Fibroblast of gingiva (primary cell): ENCODE data around the gene LRRC53.

ENCODE experiments used
- DNase-seq: peaks from one replicate; pipeline ENCODE4 v3.0.0-alpha.2; 2011; ENCODE audit warnings: low read depth

LRRC53 gene, protein sequence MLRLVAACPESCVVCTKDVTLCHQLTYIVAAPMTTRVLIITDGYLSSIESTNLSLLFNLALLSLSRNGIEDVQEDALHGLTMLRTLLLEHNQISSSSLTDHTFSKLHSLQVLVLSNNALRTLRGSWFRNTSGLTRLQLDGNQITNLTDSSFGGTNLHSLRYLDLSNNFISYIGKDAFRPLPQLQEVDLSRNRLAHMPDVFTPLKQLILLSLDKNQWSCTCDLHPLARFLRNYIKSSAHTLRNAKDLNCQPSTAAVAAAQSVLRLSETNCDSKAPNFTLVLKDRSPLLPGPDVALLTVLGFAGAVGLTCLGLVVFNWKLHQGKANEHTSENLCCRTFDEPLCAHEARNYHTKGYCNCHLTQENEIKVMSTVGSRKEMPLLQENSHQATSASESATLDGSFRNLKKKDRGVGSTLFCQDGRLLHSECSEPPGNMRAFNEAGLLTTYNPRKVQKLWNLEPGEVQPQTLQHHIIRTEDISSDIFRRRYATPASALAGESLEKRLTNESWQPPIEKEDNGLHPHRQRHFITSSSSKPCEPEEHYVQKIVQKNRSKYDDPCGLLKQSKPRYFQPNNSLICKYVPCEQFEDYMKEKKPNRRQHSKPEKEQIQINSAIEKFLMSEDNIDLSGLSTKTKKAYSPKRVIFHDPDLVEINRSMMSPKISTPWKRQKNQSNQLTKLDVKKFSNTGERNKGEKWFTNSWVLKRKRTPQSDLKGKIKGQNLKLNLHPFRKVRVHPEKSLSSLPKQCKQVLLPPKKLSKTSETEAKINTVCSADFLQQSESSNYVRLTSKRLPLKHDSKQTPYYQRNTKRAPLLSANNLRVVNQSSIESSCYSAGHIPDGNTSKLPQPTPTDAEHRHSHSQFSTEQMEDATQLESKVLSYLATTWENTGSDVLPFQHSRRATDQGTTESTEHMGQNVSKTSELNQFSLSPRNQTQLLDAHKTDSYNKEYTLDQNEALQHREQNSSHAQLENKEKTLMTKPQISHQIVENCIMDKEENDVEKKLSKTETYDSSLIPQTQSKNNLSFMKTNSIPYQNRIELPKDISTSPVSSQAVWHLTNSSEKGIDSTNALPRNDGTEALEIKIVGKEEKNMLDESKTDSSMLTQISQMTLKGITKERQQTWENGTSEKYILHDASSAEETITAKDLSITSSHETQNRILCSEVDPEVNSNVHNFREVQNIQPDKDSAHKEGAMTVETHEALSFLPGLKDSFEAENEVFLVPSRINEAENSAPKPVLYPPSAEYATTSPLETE

GRCh38 chr1:74512170-74512915 lies at the start of gene LRRC53:
TSS of gene LRRC53 (minus strand) at chr1:74512611. CDS start at chr1:74483349, 29,262 bp downstream.
- DNase-seq: no peak

DNA sequence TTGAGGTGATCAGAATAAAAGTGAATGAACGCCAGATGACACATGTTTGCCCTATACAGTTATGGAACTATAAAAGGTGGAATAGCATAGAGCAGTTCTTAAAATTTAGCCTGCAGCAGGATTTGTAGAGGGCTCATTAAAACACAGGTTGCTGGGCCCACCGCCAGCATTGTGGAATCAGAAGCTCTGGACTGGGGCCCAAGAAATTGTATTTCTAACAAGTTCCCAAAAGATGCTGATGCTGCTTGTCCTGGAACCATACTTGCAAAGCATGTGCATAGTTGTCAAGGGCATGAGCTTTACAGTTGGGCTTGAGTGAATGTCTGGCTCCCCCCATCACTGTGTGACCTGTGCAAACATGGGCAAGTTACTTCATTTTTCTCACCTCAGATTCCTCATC lies 37.5 kb upstream of the LRRC53 start:
- DNase-seq: no peak

DNA sequence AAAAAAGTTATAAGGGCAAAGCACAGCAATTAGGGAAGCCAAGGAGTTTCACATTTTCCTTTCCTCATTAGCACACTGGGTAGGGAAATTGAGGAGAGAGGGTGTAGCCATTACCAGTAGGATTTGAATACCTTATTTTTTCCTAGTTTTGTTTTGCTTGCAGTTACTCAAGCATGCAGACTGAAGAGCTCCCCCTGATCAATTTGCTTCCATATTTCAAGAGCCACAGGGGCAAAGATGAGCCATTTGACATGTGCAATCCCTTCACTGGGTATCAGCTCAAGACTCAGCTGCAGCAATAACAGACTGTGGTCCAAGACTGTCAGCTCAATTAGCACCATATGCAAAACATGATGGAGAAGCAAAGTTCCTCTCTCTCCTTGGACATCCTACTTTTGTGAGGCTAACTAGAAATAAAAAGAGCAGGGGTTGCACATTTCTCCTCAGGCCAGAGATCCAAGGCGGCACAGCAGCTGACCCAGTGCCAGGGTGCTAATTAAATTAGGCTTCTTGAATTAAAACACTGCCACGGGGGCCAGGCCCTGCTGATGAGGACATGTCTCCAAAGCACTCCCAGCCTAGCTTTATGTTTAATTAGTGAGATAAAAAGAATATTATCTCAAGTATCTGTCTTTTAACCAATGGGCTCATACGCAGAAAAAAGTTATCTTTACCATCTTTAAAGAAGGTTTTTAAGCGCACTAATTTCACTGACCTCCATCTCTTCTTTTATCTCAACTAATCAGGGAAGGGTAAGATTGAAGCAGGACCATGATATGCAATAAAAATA lies 36.7 kb upstream of the LRRC53 start:
- DNase-seq: no peak

- DNase-seq: no peak
Measured at GRCh38 chr1:74545821-74546220, 33.4 kb upstream of the LRRC53 start.

- DNase-seq: peak; percentile 43
Measured at GRCh38 chr1:74534241-74534640, 21.8 kb upstream of the LRRC53 start.

DNA sequence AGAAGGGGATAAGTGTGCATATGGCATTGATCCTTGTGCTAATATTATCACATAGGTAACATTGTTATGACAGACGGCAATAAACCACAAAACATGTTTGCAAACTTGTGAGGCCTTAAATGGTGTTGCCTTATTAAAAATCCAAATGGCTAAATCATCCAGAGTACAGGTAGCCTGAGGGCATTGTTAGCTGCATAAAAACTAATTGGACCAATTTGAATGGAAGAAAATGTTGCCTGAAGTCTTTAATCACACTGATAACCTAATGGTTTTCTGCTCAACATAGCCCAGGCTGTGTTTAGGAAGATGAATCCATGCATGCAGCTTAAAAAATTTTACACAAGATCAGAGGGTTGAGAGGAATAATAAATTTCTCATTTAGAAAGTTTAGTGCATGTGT lies 19.4 kb upstream of the LRRC53 start:
- DNase-seq: no peak

DNA sequence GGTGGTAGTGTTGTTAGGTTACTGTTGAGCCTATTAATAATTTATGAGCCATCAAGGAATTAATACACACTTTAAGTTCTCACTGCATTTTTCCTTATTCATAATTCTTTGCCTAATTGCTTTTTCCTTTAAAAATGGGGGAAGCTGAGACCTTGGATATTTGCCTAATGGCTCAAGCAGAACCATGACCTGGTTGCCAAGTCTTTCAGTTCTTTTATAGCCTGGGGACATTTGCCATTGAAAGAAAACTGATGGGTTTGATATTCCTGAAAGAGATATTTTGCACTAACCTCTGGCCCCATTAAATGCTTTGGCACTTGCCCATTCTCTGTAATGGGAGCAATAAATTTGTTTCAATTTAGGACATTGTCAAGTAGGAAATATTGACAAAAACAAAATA lies 18.5 kb upstream of the LRRC53 start:
- no peak for DNase-seq

DNA sequence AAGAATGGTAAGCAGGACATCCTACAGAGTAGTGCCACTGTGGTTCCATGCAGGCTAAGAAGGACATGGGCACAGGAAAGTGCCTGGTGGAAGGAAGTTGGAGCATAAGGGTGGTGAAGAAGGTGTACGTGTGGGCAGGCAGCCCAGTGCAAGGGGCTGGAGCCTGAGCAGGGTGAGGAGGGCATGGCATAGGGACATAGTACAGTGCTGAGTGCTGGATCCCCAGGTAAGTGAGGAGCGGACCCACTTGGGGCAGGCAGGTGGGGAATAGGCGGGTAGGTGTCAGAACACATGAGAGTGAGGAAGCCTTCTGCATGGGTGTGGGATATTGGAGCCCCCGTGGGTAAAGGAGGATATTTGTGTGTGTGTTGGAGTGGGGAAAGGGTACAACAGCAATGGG lies 15.7 kb upstream of the LRRC53 start:
- no peak for DNase-seq

- no peak for DNase-seq
Measured at GRCh38 chr1:74526708-74527107, 14.3 kb upstream of the LRRC53 start.

DNA sequence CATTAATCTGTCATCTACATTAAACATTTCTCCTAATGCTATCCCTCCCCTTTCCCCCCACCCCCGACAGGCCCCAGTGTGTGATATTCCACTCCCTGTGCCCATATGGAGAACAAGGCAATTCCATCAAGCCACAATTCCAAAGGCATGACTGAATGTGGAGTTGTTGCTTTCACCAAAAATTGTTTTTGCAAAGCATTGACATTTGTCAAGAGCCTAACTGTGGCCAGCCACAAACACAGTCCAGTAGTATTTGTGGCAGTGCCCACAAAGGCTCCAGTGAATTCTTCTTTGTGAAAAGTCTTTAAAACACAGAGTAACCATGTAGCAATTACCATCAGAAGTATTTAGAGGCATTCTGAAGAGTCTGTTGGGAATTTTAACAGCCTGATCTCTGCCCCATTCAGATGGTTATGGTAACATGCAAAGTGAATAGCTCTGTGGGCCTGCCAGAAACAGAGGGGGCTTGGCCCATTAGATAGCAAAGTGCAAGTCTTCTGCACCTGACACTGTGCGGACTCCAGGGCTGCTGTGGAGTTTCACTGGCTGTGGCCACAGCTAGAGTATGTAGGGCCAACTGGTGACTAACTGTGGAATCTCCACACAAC lies 11.6 kb upstream of the LRRC53 start:
- DNase-seq: no peak

GRCh38 chr1:74522148-74522547 lies 9.7 kb upstream of the LRRC53 start:
- no peak for DNase-seq

- no peak for DNase-seq
Measured at GRCh38 chr1:74517599-74518051, 5.2 kb upstream of the LRRC53 start.

DNA sequence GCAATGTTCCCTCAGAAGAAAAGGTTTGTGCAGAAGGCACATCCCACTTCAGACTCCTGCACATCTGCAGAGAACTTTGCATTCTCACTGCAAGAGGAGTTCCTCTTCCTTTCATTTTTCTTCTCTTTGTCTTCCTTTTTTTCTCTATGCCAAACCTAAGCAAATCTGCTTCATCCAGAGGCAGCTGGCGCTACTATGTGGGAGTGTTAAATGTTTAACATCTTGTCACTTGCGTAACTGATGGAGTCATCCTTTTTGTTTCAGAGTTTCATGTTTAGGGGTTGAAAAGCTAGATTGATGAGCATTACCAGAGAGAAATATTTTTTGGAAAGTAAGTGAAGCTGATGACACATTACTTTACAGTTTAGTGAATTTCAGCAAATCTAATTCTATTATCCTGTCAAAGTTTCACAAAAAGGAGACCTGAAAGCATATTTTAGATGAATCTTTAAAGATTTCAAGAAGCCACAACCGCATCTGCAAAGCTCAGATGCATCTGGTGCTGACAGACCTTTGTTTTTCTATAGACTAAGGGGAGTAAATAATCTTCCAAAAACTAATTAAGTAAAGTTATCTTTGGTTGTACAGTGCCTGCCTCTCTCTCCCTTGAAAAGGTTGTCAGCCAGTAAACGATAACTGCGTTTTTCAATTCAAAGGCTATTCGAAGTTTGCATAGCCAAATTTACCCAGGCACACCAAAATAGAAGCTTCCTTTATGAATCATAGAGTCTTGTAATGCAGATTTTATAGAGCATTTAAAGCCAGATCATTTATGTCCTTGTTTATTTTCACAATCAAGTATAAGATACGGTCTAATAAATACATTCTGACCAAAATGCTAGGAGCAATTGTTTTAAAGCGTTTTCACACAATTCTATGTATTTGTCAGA lies 1.2 kb upstream of the LRRC53 start:
- DNase-seq: no peak

GRCh38 chr1:74508449-74508848 lies 4.0 kb downstream of the LRRC53 start:
- no peak for DNase-seq

DNA sequence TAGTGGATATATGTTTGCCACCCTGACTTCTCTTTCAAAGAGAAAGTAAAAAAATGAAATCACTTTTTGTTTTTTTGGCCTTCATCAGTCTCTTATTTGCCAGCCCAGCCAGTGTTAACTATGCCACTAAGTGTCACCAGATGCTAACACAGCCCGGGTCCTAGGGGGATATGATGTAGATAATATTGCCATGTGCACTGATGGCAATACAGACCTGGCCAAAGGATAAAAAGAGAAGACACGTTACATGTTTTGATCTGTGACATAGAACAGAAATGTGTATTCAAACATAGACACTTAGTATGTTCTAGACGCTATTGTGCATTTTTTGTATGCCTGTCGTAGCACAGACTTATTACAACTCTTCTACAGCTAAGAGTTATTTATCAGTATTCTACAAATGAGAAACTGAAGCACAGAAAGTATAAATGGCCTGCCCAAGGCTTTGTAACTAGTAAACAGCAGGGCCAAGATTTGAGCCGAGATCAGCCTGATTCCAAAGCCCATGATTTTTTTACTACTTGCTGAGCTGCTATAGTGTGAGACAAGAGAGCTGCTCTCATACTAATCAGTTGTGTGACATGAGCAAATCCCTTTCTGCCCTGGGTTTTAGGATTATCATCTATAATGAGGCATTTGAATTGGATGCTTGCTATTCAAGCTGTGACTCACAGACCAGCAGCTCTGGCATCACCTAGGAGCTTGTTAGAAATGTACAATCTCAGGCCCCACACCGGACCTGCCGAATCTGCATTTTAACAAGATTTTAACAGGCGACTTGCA lies 6.3 kb downstream of the LRRC53 start:
- DNase-seq: no peak

- DNase-seq: no peak
Measured at GRCh38 chr1:74504933-74505512, 7.4 kb downstream of the LRRC53 start.

GRCh38 chr1:74504125-74504932 lies 8.1 kb downstream of the LRRC53 start:
- DNase-seq: peak; percentile 35
